ENCODE results near the gene SV2C.

Gene SV2C

DNA sequence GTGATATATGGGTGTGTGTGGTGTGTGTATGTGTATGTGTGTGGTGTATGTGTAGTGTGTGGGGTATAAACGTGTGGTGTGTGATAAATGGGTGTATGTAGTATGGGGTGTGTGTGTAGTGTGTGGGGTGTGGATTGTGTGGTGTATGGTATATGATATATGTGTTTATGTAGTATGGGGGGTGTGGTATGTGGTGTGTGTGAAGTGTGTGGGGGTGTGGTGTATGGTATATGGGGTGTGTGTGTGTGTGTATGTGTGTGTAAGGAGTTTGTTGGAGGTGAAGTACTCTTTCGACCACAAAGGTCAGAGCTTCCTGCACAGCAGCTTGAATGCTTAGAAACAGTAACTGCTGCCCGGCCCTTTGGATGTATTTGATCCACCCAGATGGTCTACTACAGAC, 174.7 kb downstream of the SV2C start:
- no peak overlapping the region for H3K4me3 ChIP-seq (ENCODE audit: low read depth, low read length)
- DNase-seq = no peak
- peaks cover 1% of the 10 kb centered on the region for H3K27me3 ChIP-seq (replicated peaks)
- TF ChIP-seq, protein P1, sequence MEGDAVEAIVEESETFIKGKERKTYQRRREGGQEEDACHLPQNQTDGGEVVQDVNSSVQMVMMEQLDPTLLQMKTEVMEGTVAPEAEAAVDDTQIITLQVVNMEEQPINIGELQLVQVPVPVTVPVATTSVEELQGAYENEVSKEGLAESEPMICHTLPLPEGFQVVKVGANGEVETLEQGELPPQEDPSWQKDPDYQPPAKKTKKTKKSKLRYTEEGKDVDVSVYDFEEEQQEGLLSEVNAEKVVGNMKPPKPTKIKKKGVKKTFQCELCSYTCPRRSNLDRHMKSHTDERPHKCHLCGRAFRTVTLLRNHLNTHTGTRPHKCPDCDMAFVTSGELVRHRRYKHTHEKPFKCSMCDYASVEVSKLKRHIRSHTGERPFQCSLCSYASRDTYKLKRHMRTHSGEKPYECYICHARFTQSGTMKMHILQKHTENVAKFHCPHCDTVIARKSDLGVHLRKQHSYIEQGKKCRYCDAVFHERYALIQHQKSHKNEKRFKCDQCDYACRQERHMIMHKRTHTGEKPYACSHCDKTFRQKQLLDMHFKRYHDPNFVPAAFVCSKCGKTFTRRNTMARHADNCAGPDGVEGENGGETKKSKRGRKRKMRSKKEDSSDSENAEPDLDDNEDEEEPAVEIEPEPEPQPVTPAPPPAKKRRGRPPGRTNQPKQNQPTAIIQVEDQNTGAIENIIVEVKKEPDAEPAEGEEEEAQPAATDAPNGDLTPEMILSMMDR (IDR thresholded peaks at IDR 0.05; ENCODE audit: low read depth, low read length, missing control alignments) = no peak
- H3K36me3 ChIP-seq (replicated peaks) = no peaks in the 10 kb centered on the region
- H3K27ac ChIP-seq = no peak overlapping the region
- in situ Hi-C loops (cut with HindIII; ENCODE audit: low pct_ligation_motif_present, low sequenced_read_pairs) = no loop called here

DNA sequence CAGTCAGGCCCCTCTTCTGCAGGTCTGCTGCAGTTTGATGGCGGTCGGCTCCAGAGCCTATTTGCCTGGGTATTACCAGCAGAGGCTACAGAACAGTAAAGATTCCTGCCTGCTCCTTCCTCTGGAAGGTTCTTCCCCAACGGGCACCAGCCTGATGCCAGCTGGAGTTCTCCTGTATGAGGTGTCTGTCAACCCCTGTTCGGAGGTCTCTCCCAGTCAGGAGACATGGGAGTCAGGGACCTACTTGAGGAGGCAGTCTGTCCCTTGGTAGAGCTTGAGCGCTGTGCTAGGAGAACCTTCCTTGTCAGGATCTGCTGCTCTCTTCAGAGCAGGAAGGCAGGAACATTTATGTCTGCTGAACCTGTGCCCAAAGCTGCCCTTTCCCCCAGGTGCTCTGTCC, 181.5 kb downstream of the SV2C start:
- TF ChIP-seq, protein P1 (IDR thresholded peaks at IDR 0.05; ENCODE audit: low read depth, low read length, missing control alignments) = no peak
- in situ Hi-C loops (cut with HindIII; ENCODE audit: low pct_ligation_motif_present, low sequenced_read_pairs) = no loop called here
- DNase-seq = no peak
- H3K4me3 ChIP-seq (ENCODE audit: low read depth, low read length) = no peak overlapping the region
- H3K27me3 ChIP-seq (replicated peaks) = no peaks in the 10 kb centered on the region
- H3K36me3 ChIP-seq (replicated peaks) = no peaks in the 10 kb centered on the region
- H3K27ac ChIP-seq = no peak overlapping the region

DNA sequence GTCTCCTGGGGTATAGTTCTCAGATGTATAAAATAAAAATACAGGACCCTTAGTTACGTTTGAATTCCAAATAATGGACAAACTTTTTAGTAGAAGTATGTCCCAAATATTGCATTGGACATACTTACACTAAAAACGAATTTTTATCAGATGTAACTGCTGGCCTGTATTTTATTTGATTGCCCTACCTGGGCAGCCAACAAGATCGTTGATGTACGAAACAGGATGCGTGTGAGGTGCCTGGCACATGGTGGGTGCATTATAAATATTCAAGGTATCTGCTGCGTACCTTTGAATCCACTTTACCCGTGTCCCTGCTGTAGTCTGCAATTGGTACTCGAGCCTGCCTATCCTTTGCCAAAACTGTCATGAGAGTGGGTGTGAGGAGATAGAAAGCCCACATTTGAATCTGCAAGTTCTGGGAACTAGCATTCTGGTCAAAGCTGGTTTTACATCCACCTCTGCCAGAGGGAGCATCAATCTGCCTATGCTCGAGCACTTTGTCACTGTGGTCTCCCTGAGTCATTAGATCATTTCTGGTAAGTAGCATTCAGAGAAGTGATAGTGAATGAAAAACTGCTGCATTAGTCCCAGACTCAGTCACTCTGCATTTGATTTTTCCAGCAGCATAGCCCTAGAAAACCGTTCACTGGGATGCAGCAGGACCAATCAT, 186.2 kb downstream of the SV2C start:
- TF ChIP-seq, protein P1 (IDR thresholded peaks at IDR 0.05; ENCODE audit: low read depth, low read length, missing control alignments) = no peak
- H3K36me3 ChIP-seq (replicated peaks) = no peaks in the 10 kb centered on the region
- H3K4me3 ChIP-seq (ENCODE audit: low read depth, low read length) = no peak overlapping the region
- in situ Hi-C loops (cut with HindIII; ENCODE audit: low pct_ligation_motif_present, low sequenced_read_pairs) = no loop called here
- no peak overlapping the region for H3K27ac ChIP-seq
- no peak for DNase-seq
- H3K27me3 ChIP-seq (replicated peaks) = no peaks in the 10 kb centered on the region

DNA sequence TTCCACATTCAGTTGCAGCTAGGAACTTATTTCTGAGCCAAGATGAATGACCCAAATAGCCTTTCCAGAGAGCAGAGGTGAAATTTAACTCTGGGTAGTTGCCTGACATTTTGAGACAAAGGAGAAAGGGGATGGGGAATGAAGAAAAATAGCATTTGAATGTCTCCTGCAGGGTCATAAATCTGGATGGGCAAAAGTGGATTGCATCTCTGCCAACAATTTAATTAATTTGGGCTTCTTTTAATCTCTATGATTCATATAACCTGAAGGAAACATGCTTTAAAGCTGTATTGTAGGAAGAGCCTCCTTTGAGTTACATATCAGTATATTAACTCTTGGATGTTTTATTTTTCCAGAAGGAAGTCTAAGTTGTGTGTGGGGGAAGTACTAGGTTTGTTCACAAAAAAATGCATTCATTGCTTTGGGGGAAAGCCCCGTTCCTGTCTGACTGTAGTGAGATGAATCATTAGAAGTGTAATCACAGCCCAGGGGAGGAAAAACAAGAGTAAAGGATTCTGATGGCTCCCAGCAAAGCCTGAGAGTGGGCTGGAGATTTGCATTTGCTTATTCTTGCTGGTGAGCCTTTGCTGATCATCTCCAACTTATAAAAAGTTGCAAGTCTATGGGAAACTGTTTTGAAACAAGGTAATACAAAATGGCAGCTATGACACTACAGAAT, 186.9 kb downstream of the SV2C start:
- H3K36me3 ChIP-seq (replicated peaks) = no peaks in the 10 kb centered on the region
- TF ChIP-seq, protein P1 (IDR thresholded peaks at IDR 0.05; ENCODE audit: low read depth, low read length, missing control alignments) = no peak
- peak; percentile 13 for DNase-seq
- H3K27me3 ChIP-seq (replicated peaks) = no peaks in the 10 kb centered on the region
- H3K27ac ChIP-seq = no peak overlapping the region
- in situ Hi-C loops (cut with HindIII; ENCODE audit: low pct_ligation_motif_present, low sequenced_read_pairs) = no loop called here
- no peak overlapping the region for H3K4me3 ChIP-seq (ENCODE audit: low read depth, low read length)

DNA sequence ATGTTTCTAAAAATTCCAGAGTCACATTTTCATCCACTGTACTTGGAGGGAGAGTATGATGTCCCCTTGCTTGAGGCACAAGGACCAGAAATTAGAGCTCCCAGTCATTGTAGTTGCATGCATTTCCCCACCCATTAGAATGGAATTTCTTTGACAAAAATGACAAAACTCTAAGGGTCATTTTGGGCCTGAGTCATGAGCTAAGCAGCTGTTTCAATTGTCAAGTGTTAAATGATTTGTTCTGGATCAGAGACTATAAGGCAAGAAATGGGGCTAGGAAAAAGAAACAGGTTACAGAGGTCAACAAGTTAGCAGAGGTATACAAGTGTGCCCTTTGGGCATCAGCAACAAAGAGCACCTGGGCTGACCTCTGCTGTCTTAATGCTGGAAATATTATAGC, 188.7 kb downstream of the SV2C start:
- TF ChIP-seq, protein P1 (IDR thresholded peaks at IDR 0.05; ENCODE audit: low read depth, low read length, missing control alignments) = no peak
- Histone ChIP-seq H3K27ac (no peak overlapping the region), H3K4me3 (ENCODE audit: low read depth, low read length) (no peak overlapping the region), H3K36me3 (replicated peaks) (no peaks in the 10 kb centered on the region), H3K27me3 (replicated peaks) (no peaks in the 10 kb centered on the region)
- in situ Hi-C loops (cut with HindIII; ENCODE audit: low pct_ligation_motif_present, low sequenced_read_pairs) = no loop called here
- DNase-seq = no peak

Data from brain microvascular endothelial cell (primary cell).